ENCODE data around the gene HPN.

- TF ChIP-seq CTCF (IDR thresholded peaks at IDR 0.05 in 2 of 3, conservative IDR thresholded peaks at IDR 0.05 in 1 of 3; ENCODE audit: control insufficient read depth in 2 of 3, extremely low read depth in 1 of 3, insufficient read depth in 1 of 3, low read depth in 3 of 3, low read length in 3 of 3) (no peak), NFIC (IDR thresholded peaks at IDR 0.05; ENCODE audit: low read depth, low read length) (no peak), RFX5 (IDR thresholded peaks at IDR 0.05; ENCODE audit: low read depth, low read length) (no peak), ZBTB40 (IDR thresholded peaks at IDR 0.05; ENCODE audit: borderline replicate concordance) (no peak), GABPA (IDR thresholded peaks at IDR 0.05; ENCODE audit: low read depth) (no peak)
These were observed 1.6 kb downstream of the HPN start for GRCh38 chr19:35042954-35043604.
